Measurements from ENCODE around the gene ERBB2. TPM values are rescaled to one million over a fixed set of nuclear protein-coding genes. Genes with fewer than 3 reads are reported as not detected.
A peak's percentile ranks its signal among the peaks of the same experiment; 100 is the strongest.

The ERBB2 gene
- total and polyA plus RNA-seq, 2 of the 13 experiments (the other 11 are each of a cell fraction or from before 2014, with no cell fraction given): 57.7 to 64.1 TPM

GRCh38 chr17:39754161-39754957 lies 54.5 kb downstream of the ERBB2 start (continued):
- no peak; the same call in 1 of the 2 replicates for TF ChIP-seq ETS1 (CRISPR knock-in tag; IDR thresholded peaks at IDR 0.05)
- no peak; the same call in 1 of the 2 replicates for TF ChIP-seq FOSL1 (CRISPR knock-in tag; IDR thresholded peaks at IDR 0.05; ENCODE audit: borderline replicate concordance)
- TF ChIP-seq SSRP1 (CRISPR knock-in tag; IDR thresholded peaks at IDR 0.05): no peak
- peak; percentile 94 for TF ChIP-seq HOXD1 (CRISPR knock-in tag; IDR thresholded peaks at IDR 0.05)
- peak; percentile 57 for TF ChIP-seq ZNF768 (CRISPR knock-in tag; IDR thresholded peaks at IDR 0.05)
- peak; percentile 85 for TF ChIP-seq KMT2B (CRISPR knock-in tag; IDR thresholded peaks at IDR 0.05)
- TF ChIP-seq SETDB1 (CRISPR knock-in tag; IDR thresholded peaks at IDR 0.05; ENCODE audit: borderline replicate concordance): no peak
- TF ChIP-seq ZNF142 (CRISPR knock-in tag; IDR thresholded peaks at IDR 0.05): peak; percentile 92
- peak; percentile 96; the same call in 1 of the 2 replicates for TF ChIP-seq IRF1 (CRISPR knock-in tag; IDR thresholded peaks at IDR 0.05; ENCODE audit: low read depth)
- no peak for TF ChIP-seq ZNF382 (CRISPR knock-in tag; IDR thresholded peaks at IDR 0.05; ENCODE audit: borderline replicate concordance)
- peak; percentile 82 for TF ChIP-seq ZXDC (CRISPR knock-in tag; IDR thresholded peaks at IDR 0.05)
- peak; percentile 95 for TF ChIP-seq CTCF (CRISPR knock-in tag; IDR thresholded peaks at IDR 0.05)
- TF ChIP-seq ZNF703 (CRISPR knock-in tag; IDR thresholded peaks at IDR 0.05; ENCODE audit: borderline replicate concordance): peak; percentile 68; the same call in 1 of the 2 replicates
- peak; percentile 95 for TF ChIP-seq ERF (CRISPR knock-in tag; IDR thresholded peaks at IDR 0.05)
